Measurements from ENCODE around the gene NMRK2.

NMRK2 gene

GRCh38 chr19:3981373-3981735 lies 48.5 kb downstream of the NMRK2 start:
- Mint-ChIP-seq H3K27ac (peak overlapping the region in 1 of 2 donors; percentile 83), H3K4me3 (peak overlapping the region in 1 of 2 donors; percentile 45), H3K9me3 (no peaks in the 10 kb centered on the region), H3K4me1 (peaks cover 85% of the 10 kb centered on the region), H3K27me3 (no peaks in the 10 kb centered on the region)
- ATAC-seq (no peak), DNase-seq (no peak)

- Mint-ChIP-seq H3K9me3 (no peaks in the 10 kb centered on the region), H3K4me1 (peaks cover 88% of the 10 kb centered on the region), H3K27me3 (no peaks in the 10 kb centered on the region), H3K4me3 (peak overlapping the region; percentile 93 to 98), H3K27ac (peak overlapping the region in 1 of 2 donors; percentile 99)
- DNase-seq (no peak), ATAC-seq (no peak)
Observed at GRCh38 chr19:3981736-3982681, 49.1 kb downstream of the NMRK2 start.

- Mint-ChIP-seq H3K4me3 (peak overlapping the region; percentile 93 to 98), H3K4me1 (peaks cover 87% of the 10 kb centered on the region), H3K27me3 (no peaks in the 10 kb centered on the region), H3K9me3 (no peaks in the 10 kb centered on the region), H3K27ac (peak overlapping the region; percentile 52 to 99)
- DNase-seq, result peak in 1 of 2 donors; percentile 9
- ATAC-seq, result no peak
Observed at GRCh38 chr19:3982701-3983541, 50.1 kb downstream of the NMRK2 start.

GRCh38 chr19:3983542-3983914 lies 50.7 kb downstream of the NMRK2 start:
- DNase-seq, result no peak
- peak overlapping the region; percentile 98 to 99 for H3K27ac Mint-ChIP-seq
- H3K9me3 Mint-ChIP-seq, result no peaks in the 10 kb centered on the region
- ATAC-seq, result no peak
- no peaks in the 10 kb centered on the region for H3K27me3 Mint-ChIP-seq
- peak overlapping the region; percentile 93 to 98 for H3K4me3 Mint-ChIP-seq
- H3K4me1 Mint-ChIP-seq, result peaks cover 87% of the 10 kb centered on the region

GRCh38 chr19:3983936-3984583 lies 51.2 kb downstream of the NMRK2 start:
- Mint-ChIP-seq H3K9me3 (no peaks in the 10 kb centered on the region), H3K4me1 (peaks cover 85% of the 10 kb centered on the region), H3K27me3 (no peaks in the 10 kb centered on the region), H3K27ac (peak overlapping the region; percentile 98 to 99), H3K4me3 (peak overlapping the region; percentile 93 to 98)
- DNase-seq (peak in 1 of 2 donors; percentile 27), ATAC-seq (no peak)

- ATAC-seq (no peak), DNase-seq (no peak)
- Mint-ChIP-seq H3K4me1 (peaks cover 80% of the 10 kb centered on the region), H3K27ac (peak overlapping the region; percentile 98 to 99), H3K27me3 (no peaks in the 10 kb centered on the region), H3K9me3 (no peaks in the 10 kb centered on the region), H3K4me3 (peak overlapping the region; percentile 93 to 98)
Observed at GRCh38 chr19:3984584-3984907, 51.7 kb downstream of the NMRK2 start.

- peak; percentile 57 for ATAC-seq
- Mint-ChIP-seq H3K27me3 (no peaks in the 10 kb centered on the region), H3K27ac (peak within 1 kb of the TSS; percentile 98 to 99), H3K9me3 (no peaks in the 10 kb centered on the region), H3K4me1 (peaks cover 75% of the 10 kb centered on the region), H3K4me3 (peak within 1 kb of the TSS; percentile 93 to 98)
- peak; percentile 91 to 93 for DNase-seq
Observed at GRCh38 chr19:3984908-3985642, 52.2 kb downstream of the NMRK2 start, which contains the start of gene EEF2. Gene EEF2, minus strand, starts transcription at chr19:3985463. Its CDS starts 83 bp downstream, at chr19:3985380.

GRCh38 chr19:3985643-3986259 lies 52.9 kb downstream of the NMRK2 start:
- ATAC-seq (no peak), DNase-seq (no peak)
- Mint-ChIP-seq H3K4me3 (peak overlapping the region; percentile 93 to 98), H3K9me3 (peaks cover 2 to 4% of the 10 kb centered on the region in 2 donors), H3K27me3 (no peaks in the 10 kb centered on the region), H3K27ac (peak overlapping the region; percentile 98 to 99), H3K4me1 (peaks cover 74% of the 10 kb centered on the region)

- Mint-ChIP-seq H3K27me3 (no peaks in the 10 kb centered on the region), H3K27ac (peak overlapping the region; percentile 98 to 99), H3K4me3 (peak overlapping the region; percentile 93 to 98), H3K9me3 (peaks cover 6 to 8% of the 10 kb centered on the region in 2 donors), H3K4me1 (peaks cover 70% of the 10 kb centered on the region)
- ATAC-seq, result peak; percentile 45
- peak; percentile 63 to 67 for DNase-seq
Observed at GRCh38 chr19:3986260-3987041, 53.6 kb downstream of the NMRK2 start.

GRCh38 chr19:3987619-3988371 lies 54.9 kb downstream of the NMRK2 start:
- H3K27me3 Mint-ChIP-seq, result no peaks in the 10 kb centered on the region
- ATAC-seq (peak; percentile 41), DNase-seq (peak; percentile 85 to 90)
- peaks cover 6 to 8% of the 10 kb centered on the region in 2 donors for H3K9me3 Mint-ChIP-seq
- peak overlapping the region; percentile 88 to 93 for H3K4me3 Mint-ChIP-seq
- H3K27ac Mint-ChIP-seq, result peak overlapping the region; percentile 69 to 96
- H3K4me1 Mint-ChIP-seq, result peaks cover 57% of the 10 kb centered on the region

GRCh38 chr19:3990815-3991117 lies 57.9 kb downstream of the NMRK2 start:
- Mint-ChIP-seq H3K4me3 (peak overlapping the region; percentile 62 to 72), H3K4me1 (peaks cover 32% of the 10 kb centered on the region), H3K27ac (peak overlapping the region; percentile 77 to 89), H3K9me3 (peaks cover 6 to 8% of the 10 kb centered on the region in 2 donors), H3K27me3 (no peaks in the 10 kb centered on the region)
- ATAC-seq (no peak), DNase-seq (no peak)

All from stimulated activated naive CD8-positive, alpha-beta T cell treated with anti-CD3 and anti-CD28 coated beads, Interleukin-15, amount 100 ng/mL, for 72 hours (primary cell).